Endothelial cell of umbilical vein (primary cell): ENCODE data around the gene MRPL50. TPM values are rescaled to one million over a fixed set of nuclear protein-coding genes. Genes with fewer than 3 reads are reported as not detected.

Source experiments
- BruUV-seq: library from RNA; stranded (reverse); fragments of 400-500 nt; replicated peaks from 2 replicates; lab custom pipeline; 2021; lab: Mats Ljungman, UMichigan
- CTCF ChIA-PET: fragments of 300-600, 350-600 bp; sonication (Branson Sonifier 250); formaldehyde crosslinking; loops from one replicate; lab custom pipeline; 2021; ENCODE audit warnings: antibody characterized with exemption, inconsistent platforms; lab: Charles Lee
- POLR2A ChIA-PET: fragments of 300-600, 350-600 bp; sonication (Branson Sonifier 250); formaldehyde crosslinking; loops from one replicate; lab custom pipeline; 2021; ENCODE audit warnings: antibody characterized with exemption, inconsistent platforms; lab: Charles Lee
- DNase-seq: peaks from one replicate; pipeline ENCODE4 v3.0.0-alpha.2; 2011; ENCODE audit warnings: low read depth, low spot score
- FAIRE-seq: peaks from 2 replicates; lab custom pipeline; 2011; peaks lifted over from hg19 to GRCh38; lab: Jason Lieb, UNC
- H2AFZ ChIP-seq: 2 replicates; pipeline ENCODE4 v1.6.0; 2012; ENCODE audit warnings: low read depth, low read length, control low read depth, inconsistent platforms
- H3K27ac ChIP-seq: 2 replicates; pipeline ENCODE4 v1.5.1; 2011; ENCODE audit warnings: low read depth, mild to moderate bottlenecking, control low read depth, low read length, moderate library complexity; ENCODE audit not compliant: insufficient read depth
- H3K27me3 ChIP-seq, 2 experiments: 2 replicates each; pipeline versions ENCODE4 v1.6.0 to v1.6.1; 2011; ENCODE audit warnings: low read length in 2 of 2, mixed read lengths in 1 of 2; ENCODE audit not compliant: control insufficient read depth in 2 of 2, insufficient read depth in 2 of 2
- H3K36me3 ChIP-seq, 2 experiments: 2 replicates in 1 of 2; 3 replicates in 1 of 2; pipeline ENCODE4 v1.5.1; 2011; ENCODE audit warnings: low read length in 2 of 2, mild to moderate bottlenecking in 1 of 2, moderate library complexity in 1 of 2; ENCODE audit not compliant: control insufficient read depth in 2 of 2, insufficient read depth in 2 of 2; ENCODE audit errors: extremely low read depth in 1 of 2
- H3K4me1 ChIP-seq: 3 replicates; pipeline ENCODE4 v1.5.1; 2011; ENCODE audit warnings: mild to moderate bottlenecking, low read length; ENCODE audit not compliant: control insufficient read depth, insufficient read depth; ENCODE audit errors: extremely low read depth
- H3K4me2 ChIP-seq: 2 replicates; pipeline ENCODE4 v1.6.1; 2011; ENCODE audit warnings: low read length, control low read depth, mixed read lengths; ENCODE audit not compliant: insufficient read depth
- H3K4me3 ChIP-seq, 3 experiments: fragments of 200-600 bp in 1 of 3; sonication (generic), shearing (Covaris generic) in 1 of 3; replicated peaks in 1 of 3; 2 replicates each; pipeline ENCODE4 v1.5.1; 2011 to 2016; ENCODE audit warnings: control low read depth in 3 of 3, low read length in 3 of 3, mild to moderate bottlenecking in 2 of 3, inconsistent platforms in 1 of 3, low read depth in 1 of 3, moderate library complexity in 1 of 3; ENCODE audit not compliant: insufficient read depth in 1 of 3
- H3K79me2 ChIP-seq: 2 replicates; pipeline ENCODE4 v1.6.0; 2012; ENCODE audit warnings: low read length, inconsistent platforms; ENCODE audit not compliant: control insufficient read depth, insufficient read depth
- H3K9ac ChIP-seq: replicated peaks from 2 replicates; pipeline ENCODE3; 2011; ENCODE audit warnings: low read length, control low read depth; ENCODE audit not compliant: insufficient read depth; ENCODE audit errors: extremely low read depth
- H3K9me1 ChIP-seq: replicated peaks from 3 replicates; pipeline ENCODE4 v1.6.0; 2011; ENCODE audit warnings: mild to moderate bottlenecking, low read length; ENCODE audit not compliant: control insufficient read depth, insufficient read depth; ENCODE audit errors: extremely low read depth
- H3K9me3 ChIP-seq: replicated peaks from 2 replicates; pipeline ENCODE4 v1.5.1; 2012; ENCODE audit warnings: low read length, inconsistent platforms; ENCODE audit not compliant: control insufficient read depth, insufficient read depth
- H4K20me1 ChIP-seq: replicated peaks from 2 replicates; pipeline ENCODE3; 2011; ENCODE audit warnings: mild to moderate bottlenecking, low read length; ENCODE audit not compliant: control insufficient read depth, insufficient read depth; ENCODE audit errors: extremely low read depth
- EZH2 ChIP-seq: IDR thresholded peaks from 2 replicates; pipeline ENCODE4 v1.6.1; 2012; ENCODE audit warnings: borderline replicate concordance, low read depth, mild to moderate bottlenecking, moderate library complexity, low read length, inconsistent platforms; ENCODE audit not compliant: severe bottlenecking
- FOS ChIP-seq: IDR thresholded peaks from 2 replicates; pipeline ENCODE4 v1.6.1; 2011; ENCODE audit warnings: mild to moderate bottlenecking, low read length, moderate library complexity, borderline replicate concordance; ENCODE audit not compliant: insufficient read depth
- GATA2 ChIP-seq: IDR thresholded peaks from 2 replicates; pipeline ENCODE4 v1.7.0; 2011; ENCODE audit warnings: low read depth, mild to moderate bottlenecking, moderate library complexity, mixed read lengths, low read length; ENCODE audit not compliant: insufficient read length, insufficient read depth
- JUN ChIP-seq: IDR thresholded peaks from 2 replicates; pipeline ENCODE4 v1.6.1; 2011; ENCODE audit warnings: borderline replicate concordance, low read depth; ENCODE audit not compliant: insufficient read length, insufficient read depth
- MYC ChIP-seq: IDR thresholded peaks from one replicate; pipeline ENCODE4 v1.6.1; 2011; ENCODE audit warnings: mild to moderate bottlenecking, low read depth, low read length
- POLR2A ChIP-seq: IDR thresholded peaks from 2 replicates; pipeline ENCODE4 v1.6.1; 2012; ENCODE audit warnings: low read depth, mild to moderate bottlenecking, control low read depth, low read length
- POLR2AphosphoS5 ChIP-seq: IDR thresholded peaks from 2 replicates; pipeline ENCODE4 v1.6.1; 2012; ENCODE audit warnings: low read depth, mild to moderate bottlenecking, control low read depth, low read length, moderate library complexity; ENCODE audit not compliant: insufficient read depth
- dilution Hi-C: fragments of 300-500 bp; cut with MboI; formaldehyde crosslinking; loops from one replicate; pipeline ENCODE4 v1.15.0; 2019; ENCODE audit warnings: low sequenced_read_pairs; ENCODE audit not compliant: extremely low pct_ligation_motif_present
- intact Hi-C: fragments of 100-400 bp; cut with micrococcal nuclease; formaldehyde crosslinking; loops from one replicate; pipeline ENCODE4 v1.10.0; 2022
- polyA plus RNA-seq, 4 experiments: library from polyadenylated mRNA; depleted of rRNA in 3 of 4; stranded (reverse) in 3 of 4; unstranded in 1 of 4; fragments of >200 nt; gene quantifications; 2 replicates each; pipeline versions ENCODE4 v1.2.1 to v1.2.3, GENCODE V29; 2011 to 2012; ENCODE audit warnings: missing spikeins in 1 of 4
- total RNA-seq: library from RNA; stranded (reverse); gene quantifications from 2 replicates; pipeline ENCODE4 v1.2.3, GENCODE V29; 2021
- TF ChIP-seq, protein P1 (sequence below), 2 donors: IDR thresholded peaks; 1 replicate in 1 of 2; 2 replicates in 1 of 2; pipeline ENCODE4 v1.5.1; 2011; ENCODE audit warnings: low read length in 2 of 2, mild to moderate bottlenecking in 2 of 2, moderate library complexity in 2 of 2, control low read depth in 1 of 2, inconsistent platforms in 1 of 2, low read depth in 1 of 2; ENCODE audit not compliant: insufficient read depth in 1 of 2; ENCODE audit errors: extremely low read depth in 1 of 2
- TF ChIP-seq, protein P2 (sequence below): IDR thresholded peaks from 2 replicates; pipeline ENCODE4 v1.6.1; 2011; ENCODE audit not compliant: insufficient read depth, insufficient read length

Gene MRPL50
- total and polyA plus RNA-seq, 2 donors (not counting 3 experiments of a cell fraction or from before 2014, with no cell fraction given), result 5.7 to 9.7 TPM

DNA sequence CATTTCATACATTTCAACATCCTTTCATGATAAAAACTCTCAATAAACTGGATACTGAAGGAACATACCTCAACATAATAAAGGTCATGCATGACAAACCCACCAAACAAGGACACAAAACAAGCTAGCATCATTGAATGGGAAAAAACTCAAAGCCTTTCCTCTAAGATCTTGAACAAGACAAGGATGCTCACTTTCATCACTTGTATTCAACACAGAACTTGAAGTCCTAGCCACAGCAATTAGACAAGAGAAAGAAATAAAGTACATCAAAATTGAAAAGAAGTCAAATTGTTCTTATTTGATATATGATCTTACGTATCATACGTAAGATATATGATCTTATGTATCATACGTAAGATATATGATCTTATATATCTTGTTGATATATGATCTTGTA, 5.3 kb downstream of the MRPL50 start:
- Histone ChIP-seq H3K27ac (no peak overlapping the region), H3K4me3 (no peak overlapping the region), H3K4me2 (no peak overlapping the region), H3K4me1 (peaks cover 7% of the 10 kb centered on the region), H3K27me3 (no peaks in the 10 kb centered on the region), H3K79me2 (peaks cover 65% of the 10 kb centered on the region), H4K20me1 (peaks cover 5% of the 10 kb centered on the region), H3K36me3 (peaks cover 0 to 3% of the 10 kb centered on the region in 2 experiments), H3K9ac (no peak overlapping the region), H3K9me3 (no peaks in the 10 kb centered on the region), H3K9me1 (no peaks in the 10 kb centered on the region), H2AFZ (no peak overlapping the region)
- intact Hi-C loops (no loop called here), dilution Hi-C loops (no loop called here)
- FAIRE-seq (no peak), DNase-seq (no peak)
- POLR2A ChIA-PET, result no interaction called here
- TF ChIP-seq POLR2AphosphoS5 (no peak), GATA2 (no peak), FOS (no peak), MYC (no peak), EZH2 (no peak), POLR2A (no peak), JUN (no peak)
- TF ChIP-seq, protein P1, sequence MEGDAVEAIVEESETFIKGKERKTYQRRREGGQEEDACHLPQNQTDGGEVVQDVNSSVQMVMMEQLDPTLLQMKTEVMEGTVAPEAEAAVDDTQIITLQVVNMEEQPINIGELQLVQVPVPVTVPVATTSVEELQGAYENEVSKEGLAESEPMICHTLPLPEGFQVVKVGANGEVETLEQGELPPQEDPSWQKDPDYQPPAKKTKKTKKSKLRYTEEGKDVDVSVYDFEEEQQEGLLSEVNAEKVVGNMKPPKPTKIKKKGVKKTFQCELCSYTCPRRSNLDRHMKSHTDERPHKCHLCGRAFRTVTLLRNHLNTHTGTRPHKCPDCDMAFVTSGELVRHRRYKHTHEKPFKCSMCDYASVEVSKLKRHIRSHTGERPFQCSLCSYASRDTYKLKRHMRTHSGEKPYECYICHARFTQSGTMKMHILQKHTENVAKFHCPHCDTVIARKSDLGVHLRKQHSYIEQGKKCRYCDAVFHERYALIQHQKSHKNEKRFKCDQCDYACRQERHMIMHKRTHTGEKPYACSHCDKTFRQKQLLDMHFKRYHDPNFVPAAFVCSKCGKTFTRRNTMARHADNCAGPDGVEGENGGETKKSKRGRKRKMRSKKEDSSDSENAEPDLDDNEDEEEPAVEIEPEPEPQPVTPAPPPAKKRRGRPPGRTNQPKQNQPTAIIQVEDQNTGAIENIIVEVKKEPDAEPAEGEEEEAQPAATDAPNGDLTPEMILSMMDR (IDR thresholded peaks at IDR 0.05; ENCODE audit: extremely low read depth in 1 of 2, insufficient read depth in 1 of 2, low read depth in 1 of 2, low read length in 2 of 2), result no peak
- TF ChIP-seq, protein P2, sequence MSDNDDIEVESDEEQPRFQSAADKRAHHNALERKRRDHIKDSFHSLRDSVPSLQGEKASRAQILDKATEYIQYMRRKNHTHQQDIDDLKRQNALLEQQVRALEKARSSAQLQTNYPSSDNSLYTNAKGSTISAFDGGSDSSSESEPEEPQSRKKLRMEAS, result no peak
- CTCF ChIA-PET, result interaction anchor here (0.9 kb wide), 1 partner anchor 137 kb away, joined by 3 read pairs; no protein-coding TSS in a partner anchor
- no TSS peak for BruUV-seq
